ENCODE data around the gene LAMA5. TPM values are rescaled to one million over a fixed set of nuclear protein-coding genes. Genes with fewer than 3 reads are reported as not detected.

The LAMA5 gene
- total and polyA plus RNA-seq, 7 donors = 1.8 to 409 (median 56.5) TPM

GRCh38 chr20:62370807-62371587 is 3.9 kb upstream of the LAMA5 start:
- no peak overlapping the region for H3K4me3 ChIP-seq
- DNase-seq = no peak
- intact Hi-C loops (cut with DNase I) = no loop called here
- no peaks in the 10 kb centered on the region for H3K27me3 ChIP-seq
- H3K36me3 ChIP-seq = no peaks in the 10 kb centered on the region
- H3K9me3 ChIP-seq = no peaks in the 10 kb centered on the region
- H3K4me1 ChIP-seq = peaks cover 0 to 88% (median 85%) of the 10 kb centered on the region in 4 donors
- TF ChIP-seq EP300 (IDR thresholded peaks at IDR 0.05) = no peak
- TF ChIP-seq POLR2A (IDR thresholded peaks at IDR 0.05) = no peak
- no peak for TF ChIP-seq POLR2AphosphoS5 (IDR thresholded peaks at IDR 0.05)
- no peak for TF ChIP-seq CTCF (IDR thresholded peaks at IDR 0.05)
- WGBS, 2 donors = 54 to 73% methylated on average over 18 of the region's 18 CpGs
- peak overlapping the region; percentile 95 to 99 (median 98) for H3K27ac ChIP-seq

- no peaks in the 10 kb centered on the region for H3K36me3 ChIP-seq
- DNase-seq = no peak
- no peaks in the 10 kb centered on the region for H3K27me3 ChIP-seq
- TF ChIP-seq POLR2A (IDR thresholded peaks at IDR 0.05) = no peak
- TF ChIP-seq CTCF (IDR thresholded peaks at IDR 0.05) = no peak
- TF ChIP-seq POLR2AphosphoS5 (IDR thresholded peaks at IDR 0.05) = peak in 1 of 4 donors; percentile 6
- no peak for TF ChIP-seq EP300 (IDR thresholded peaks at IDR 0.05)
- no peaks in the 10 kb centered on the region for H3K9me3 ChIP-seq
- 51 to 65% methylated on average over 19 of the region's 19 CpGs for WGBS, 2 donors
- no peak overlapping the region for H3K4me3 ChIP-seq
- H3K27ac ChIP-seq = peak overlapping the region; percentile 95 to 99 (median 98)
- intact Hi-C loops (cut with DNase I) = no loop called here
- H3K4me1 ChIP-seq = peaks cover 0 to 88% (median 82%) of the 10 kb centered on the region in 4 donors
Measured at GRCh38 chr20:62370115-62370806, 3.1 kb upstream of the LAMA5 start.

GRCh38 chr20:62369815-62370114 is 2.7 kb upstream of the LAMA5 start:
- Histone ChIP-seq H3K9me3 (no peaks in the 10 kb centered on the region), H3K4me3 (no peak overlapping the region), H3K27me3 (no peaks in the 10 kb centered on the region), H3K4me1 (peaks cover 0 to 88% (median 81%) of the 10 kb centered on the region in 4 donors), H3K36me3 (no peaks in the 10 kb centered on the region), H3K27ac (peak overlapping the region; percentile 95 to 99 (median 98))
- WGBS, 2 donors = 54 to 62% methylated on average over 4 of the region's 4 CpGs
- no peak for DNase-seq
- intact Hi-C loops (cut with DNase I) = no loop called here
- TF ChIP-seq POLR2AphosphoS5 (IDR thresholded peaks at IDR 0.05) = no peak
- no peak for TF ChIP-seq POLR2A (IDR thresholded peaks at IDR 0.05)
- TF ChIP-seq CTCF (IDR thresholded peaks at IDR 0.05) = no peak
- no peak for TF ChIP-seq EP300 (IDR thresholded peaks at IDR 0.05)

- Histone ChIP-seq H3K27me3 (no peaks in the 10 kb centered on the region), H3K27ac (peak overlapping the region; percentile 95 to 99 (median 98)), H3K4me1 (peaks cover 0 to 88% (median 81%) of the 10 kb centered on the region in 4 donors), H3K36me3 (no peaks in the 10 kb centered on the region), H3K9me3 (no peaks in the 10 kb centered on the region), H3K4me3 (peak overlapping the region; percentile 20 to 98 (median 95))
- peak in 3 of 4 donors; percentile 16 to 46 (median 33) for TF ChIP-seq POLR2AphosphoS5 (IDR thresholded peaks at IDR 0.05)
- TF ChIP-seq POLR2A (IDR thresholded peaks at IDR 0.05) = no peak
- no peak for TF ChIP-seq EP300 (IDR thresholded peaks at IDR 0.05)
- TF ChIP-seq CTCF (IDR thresholded peaks at IDR 0.05) = peak in 2 of 4 experiments; percentile 6 to 36
- peak; percentile 89 for DNase-seq
- 13 to 23% methylated on average over 28 of the region's 28 CpGs for WGBS, 2 donors
- intact Hi-C loops (cut with DNase I) = no loop called here
Measured at GRCh38 chr20:62368976-62369814, 2.1 kb upstream of the LAMA5 start.

Data from sigmoid colon (tissue), 7 donors.